GM19455 (cell line): ENCODE measurements around the gene ENTR1.

ENCODE experiments used
- ATAC-seq: cut with Tn5 transposase; IDR thresholded peaks from one replicate; pipeline ENCODE4 v1.9.1; 2021; ENCODE audit not compliant: unreplicated experiment

ENTR1 gene

DNA sequence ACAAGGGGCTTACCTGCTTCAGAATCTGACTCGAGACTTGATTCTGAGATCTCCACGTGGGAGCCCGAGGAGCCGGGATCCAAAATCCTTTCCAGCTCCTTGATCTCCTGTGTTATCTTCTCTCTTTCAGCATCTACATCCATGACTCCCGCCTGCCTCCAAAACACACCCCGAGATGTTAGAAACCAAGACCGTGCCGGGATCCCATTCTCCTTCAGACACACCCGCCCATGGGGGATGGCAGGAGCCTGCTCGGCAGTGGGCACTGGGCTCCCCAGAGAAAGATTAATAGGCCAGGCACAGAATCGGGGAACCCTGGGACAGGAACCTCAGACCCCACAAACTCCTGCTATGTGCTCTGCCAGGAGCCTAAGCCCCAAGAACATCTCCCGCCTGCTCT lies 12.1 kb downstream of the ENTR1 start:
- ATAC-seq, result no peak

- no peak for ATAC-seq
Measured at GRCh38 chr9:136397643-136398042, 12.8 kb downstream of the ENTR1 start.

DNA sequence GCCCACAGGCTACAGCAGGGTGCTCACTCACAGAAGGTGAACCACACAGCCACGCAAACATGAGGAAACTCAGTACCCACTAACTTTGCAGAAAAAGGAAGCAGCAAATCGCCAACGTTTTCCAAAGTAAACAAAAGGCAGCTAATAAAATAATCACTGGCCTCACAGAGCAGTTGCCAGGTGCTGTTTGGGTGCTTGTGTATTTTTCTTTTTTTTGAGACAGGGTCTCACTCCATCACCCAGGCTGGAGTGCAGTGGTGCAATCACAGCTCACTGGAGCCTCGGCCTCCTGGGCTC lies 14.2 kb downstream of the ENTR1 start:
- ATAC-seq, result no peak

- ATAC-seq, result no peak
Measured at GRCh38 chr9:136395345-136396218, 14.8 kb downstream of the ENTR1 start.

GRCh38 chr9:136395020-136395340 lies 15.4 kb downstream of the ENTR1 start:
- ATAC-seq, result no peak

DNA sequence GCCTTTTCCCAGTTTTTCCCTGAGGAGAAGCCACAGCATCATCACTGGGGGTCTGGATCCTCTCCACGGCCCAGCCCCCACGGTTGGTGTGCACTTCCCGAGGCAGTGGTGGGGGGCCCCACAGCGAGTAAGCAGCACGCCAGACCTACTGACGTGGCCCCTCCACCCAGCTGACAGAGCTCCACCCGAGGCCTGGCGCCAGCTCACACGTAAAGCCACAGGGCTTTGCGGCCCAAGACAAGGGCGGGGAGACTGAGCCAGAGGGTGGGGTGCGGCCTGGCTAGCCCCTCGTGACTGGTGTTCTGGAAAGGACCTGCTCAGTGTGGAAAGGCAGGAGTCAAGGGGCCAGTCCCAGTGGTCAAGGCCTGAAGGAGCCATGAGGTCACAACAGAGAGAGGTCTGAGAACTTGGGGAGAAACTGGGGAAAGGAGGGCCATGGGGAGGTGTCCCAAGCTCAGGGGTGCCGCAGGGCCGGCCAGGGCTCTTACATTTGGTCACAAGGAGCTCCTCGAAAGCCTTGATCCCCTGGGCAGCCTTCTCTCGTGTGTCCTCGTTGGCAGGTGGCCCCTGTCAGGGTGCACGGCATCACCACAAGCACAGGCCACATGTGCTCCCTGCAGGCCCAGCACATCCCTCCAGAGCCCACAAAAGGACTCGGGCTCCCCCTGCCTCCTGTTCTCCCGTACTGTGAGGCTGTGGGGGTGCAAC lies 15.9 kb downstream of the ENTR1 start:
- ATAC-seq, result no peak

DNA sequence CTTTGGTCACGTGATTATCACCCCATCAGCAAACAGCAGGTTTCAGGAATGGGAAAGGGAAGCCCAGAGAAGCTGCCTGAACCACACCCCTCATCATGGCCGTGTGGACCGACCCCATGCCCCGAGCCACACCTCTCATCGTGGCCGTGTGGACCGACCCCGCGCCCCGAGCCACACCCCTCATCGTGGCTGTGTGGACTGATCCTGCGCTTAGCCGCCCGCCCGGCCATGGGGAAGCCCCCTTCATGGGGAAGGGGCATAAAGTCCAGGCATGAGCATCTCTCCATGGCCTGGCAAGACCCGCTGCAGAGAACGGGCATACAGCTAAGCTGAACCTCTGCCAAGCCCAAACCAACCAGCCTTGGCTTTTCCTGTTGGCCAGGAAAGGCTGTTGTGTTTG lies 16.9 kb downstream of the ENTR1 start:
- no peak for ATAC-seq

DNA sequence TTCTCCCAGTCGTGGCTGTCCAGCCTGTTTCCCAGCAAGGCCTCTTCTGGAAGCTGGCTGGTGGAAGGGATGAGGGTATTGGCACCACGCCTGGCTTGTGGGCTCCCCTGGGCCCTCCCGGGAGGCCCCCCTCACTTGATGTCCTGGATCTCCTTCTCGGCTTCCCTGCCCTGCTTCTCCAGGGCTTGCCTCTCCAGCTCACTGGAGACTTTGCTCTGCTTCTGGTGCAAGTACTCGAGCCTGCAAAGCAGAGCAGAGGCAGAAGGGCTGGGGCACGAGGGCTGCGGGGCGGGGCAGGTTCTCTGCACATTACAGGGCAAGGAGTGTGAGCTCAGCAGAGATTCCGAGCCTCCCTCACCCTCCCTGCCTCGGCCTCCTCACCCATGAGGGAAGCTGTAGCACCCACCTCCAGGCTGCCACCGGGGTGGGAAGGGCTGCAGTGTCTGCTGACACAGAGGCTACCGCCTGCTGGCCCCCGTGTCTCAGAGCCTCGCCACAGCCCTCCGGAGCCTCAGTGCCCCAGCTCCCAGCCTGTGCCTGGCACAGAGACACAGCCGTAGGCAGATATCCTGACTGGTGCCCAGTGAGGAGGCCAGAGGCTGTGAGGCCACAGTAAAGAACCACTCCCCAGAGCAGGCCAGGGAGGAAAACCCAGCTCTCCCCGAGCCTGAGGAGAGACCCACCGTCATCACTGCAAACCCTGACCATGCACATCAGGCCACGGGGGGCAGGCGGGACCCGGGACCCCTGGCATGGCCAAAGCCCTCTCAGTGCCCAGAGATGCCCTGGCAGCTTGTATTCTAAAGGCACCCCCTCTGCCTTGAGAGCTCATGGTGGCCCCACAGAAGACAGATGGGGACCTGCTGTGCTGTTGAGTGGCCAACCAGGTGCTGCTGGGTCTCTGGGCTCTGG lies 17.6 kb downstream of the ENTR1 start:
- ATAC-seq, result no peak

DNA sequence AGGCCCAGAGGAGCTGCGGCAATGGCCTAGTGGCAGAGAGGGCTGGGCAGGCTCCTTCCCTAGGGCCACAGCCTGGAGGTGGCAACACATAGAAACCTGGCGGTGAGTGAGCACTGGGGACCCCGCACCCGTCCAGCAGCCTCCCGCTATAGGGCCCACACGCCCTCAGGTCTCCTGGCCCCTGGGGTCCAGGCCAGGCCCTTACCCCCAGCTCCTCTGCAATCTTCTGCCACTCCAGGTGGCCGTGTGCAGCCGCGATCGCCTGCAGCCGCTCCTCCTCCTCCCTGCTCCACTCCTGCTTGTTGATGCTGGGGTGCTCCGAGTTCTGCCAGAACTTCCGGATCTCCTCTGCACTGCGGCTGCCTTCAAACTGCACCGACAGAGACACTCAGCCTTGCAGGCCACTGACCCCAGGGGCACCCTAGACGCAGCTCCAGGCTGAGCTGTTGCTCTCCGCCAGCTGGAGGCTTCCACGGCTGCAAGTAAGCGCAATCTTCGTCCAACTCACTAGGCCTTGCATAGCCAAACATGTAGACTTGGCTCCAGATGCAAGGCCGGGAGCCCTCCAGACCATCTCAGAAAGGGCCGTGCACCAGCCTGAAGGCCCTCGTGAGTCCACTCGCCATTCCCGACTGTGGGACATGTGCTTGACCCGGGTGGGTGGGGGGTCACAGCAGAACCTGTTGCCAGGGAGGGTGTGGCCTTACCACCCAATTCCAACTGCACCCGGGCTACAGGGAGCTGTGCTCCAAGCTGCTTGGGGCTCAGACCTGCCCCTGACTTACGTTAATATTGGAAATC lies 18.5 kb downstream of the ENTR1 start:
- no peak for ATAC-seq

DNA sequence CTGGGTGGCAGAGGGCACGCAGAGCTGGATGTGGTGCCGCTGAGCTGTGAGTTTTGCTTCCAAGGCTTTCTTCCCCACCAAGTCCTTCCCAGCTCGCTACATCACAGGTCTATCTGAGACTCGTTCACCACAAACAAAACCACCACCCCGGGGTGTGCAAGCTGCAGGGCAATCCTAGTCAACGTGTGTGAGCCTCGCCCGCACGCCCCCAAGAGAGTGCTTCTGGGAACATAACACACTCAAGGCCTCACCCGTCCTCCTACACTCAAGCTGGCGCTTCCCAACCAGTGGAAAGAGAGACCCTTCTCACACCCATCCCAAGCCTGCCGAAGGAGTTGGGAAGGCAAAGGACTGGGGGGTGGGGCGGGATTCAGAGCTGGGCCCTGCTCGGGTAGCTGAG lies 21.0 kb downstream of the ENTR1 start:
- no peak for ATAC-seq

GRCh38 chr9:136387217-136387616 lies 23.2 kb downstream of the ENTR1 start:
- ATAC-seq, result no peak

GRCh38 chr9:136386018-136386417 lies 24.4 kb downstream of the ENTR1 start:
- ATAC-seq, result no peak

- no peak for ATAC-seq
Measured at GRCh38 chr9:136385015-136385414, 25.4 kb downstream of the ENTR1 start.

DNA sequence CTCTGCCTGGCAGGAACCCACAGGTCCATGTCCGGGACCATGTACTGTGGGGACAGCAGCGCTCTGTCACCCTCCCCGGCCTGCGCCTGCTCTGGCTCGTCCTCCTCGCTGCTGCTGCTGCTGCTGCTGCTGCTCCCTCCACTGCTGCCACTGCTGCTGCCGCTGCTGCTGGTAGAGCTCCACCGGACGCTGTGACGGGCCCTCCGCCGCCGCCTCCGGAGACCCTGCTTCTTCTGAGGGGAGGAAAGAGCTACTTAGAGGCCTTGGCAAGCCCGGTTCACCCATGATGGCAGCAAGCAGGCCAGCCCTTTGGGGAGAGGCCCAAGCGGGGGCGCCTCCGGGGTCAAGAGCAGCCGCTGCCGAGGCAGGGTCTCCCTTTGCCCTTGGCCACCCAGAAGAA lies 27.0 kb downstream of the ENTR1 start:
- ATAC-seq, result no peak

DNA sequence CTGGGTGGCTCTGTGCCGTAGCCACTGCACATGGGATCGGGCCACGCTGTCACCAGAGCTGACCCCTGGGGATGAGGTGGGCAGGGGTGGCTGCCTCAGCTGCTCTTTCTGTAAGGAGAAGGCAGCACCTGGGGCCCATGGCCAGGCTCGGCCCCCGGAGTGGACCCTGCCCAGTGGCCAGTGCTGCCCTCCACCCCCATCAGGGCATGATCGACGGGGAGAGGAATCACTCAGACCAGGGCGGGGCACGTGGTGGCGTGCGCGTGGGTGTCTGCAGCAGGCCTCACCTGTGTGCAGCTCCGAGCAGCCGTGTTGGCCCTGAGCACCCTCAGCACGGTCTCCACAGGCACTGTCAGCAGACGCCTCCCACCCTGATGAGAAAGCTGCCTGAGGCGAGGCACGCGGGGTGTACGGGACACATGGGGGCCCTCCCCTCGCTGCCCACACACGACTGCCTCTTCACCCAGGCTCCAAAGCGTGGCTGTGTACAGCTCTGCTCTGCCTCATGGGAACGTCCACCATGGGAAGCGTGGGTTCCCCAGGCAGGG lies 28.4 kb downstream of the ENTR1 start:
- no peak for ATAC-seq

DNA sequence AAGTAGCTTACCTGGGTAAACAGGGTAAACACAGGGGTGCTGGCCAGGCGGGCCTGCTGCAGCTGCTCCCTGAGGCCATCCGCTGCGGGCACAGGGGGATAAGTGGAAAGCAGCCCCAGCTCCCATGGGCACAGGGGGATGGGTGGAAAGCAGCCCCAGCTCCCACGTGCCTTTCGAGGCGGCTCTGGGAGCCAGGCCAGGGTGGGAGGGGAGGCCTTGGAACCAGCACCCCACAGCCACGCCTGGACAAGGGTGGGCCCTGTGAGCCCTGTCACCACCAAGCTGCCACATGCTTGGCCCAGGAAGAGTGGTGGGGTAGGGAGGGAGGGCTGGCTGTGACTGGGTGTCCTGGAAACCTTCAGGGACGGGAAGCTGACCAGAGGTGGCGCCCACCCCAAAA lies 29.1 kb downstream of the ENTR1 start:
- ATAC-seq, result no peak

DNA sequence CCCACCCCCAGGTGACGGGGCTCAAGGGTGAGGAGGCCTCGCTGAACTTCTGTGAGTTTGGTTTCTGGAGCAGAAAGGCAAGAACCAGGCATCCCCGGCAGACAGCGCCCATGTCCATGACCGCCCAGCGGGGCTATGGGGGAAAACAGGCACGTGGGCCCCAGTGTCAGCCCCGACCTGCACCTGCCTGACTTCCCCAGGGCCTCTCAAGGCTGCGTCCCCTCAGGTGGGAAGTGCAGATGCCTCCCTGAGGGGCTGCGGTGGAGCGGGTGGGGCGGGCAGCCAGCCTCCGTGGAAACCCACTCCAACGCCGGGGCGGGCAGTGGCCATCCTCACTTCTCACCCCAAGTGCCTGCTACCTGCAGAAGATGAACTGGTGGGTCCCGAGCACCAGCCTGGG lies 30.0 kb downstream of the ENTR1 start:
- no peak for ATAC-seq

- ATAC-seq, result no peak
Measured at GRCh38 chr9:136379891-136380290, 30.5 kb downstream of the ENTR1 start.

- ATAC-seq, result no peak
Measured at GRCh38 chr9:136379401-136379800, 31.0 kb downstream of the ENTR1 start.

DNA sequence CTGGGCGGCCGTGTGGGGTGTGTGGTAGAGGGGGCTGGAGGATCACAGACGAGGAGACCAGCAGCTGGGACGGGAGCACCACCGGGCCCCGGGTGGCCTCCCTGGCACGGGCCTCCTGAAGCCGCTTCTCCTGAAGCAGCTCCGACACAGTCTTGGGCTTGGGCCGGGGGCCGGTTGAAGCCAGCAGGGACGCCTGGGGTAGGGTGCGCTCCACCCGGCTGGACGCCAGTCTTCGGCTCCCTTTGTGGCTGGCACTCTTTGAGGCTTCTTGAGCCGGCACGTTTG lies 31.5 kb downstream of the ENTR1 start:
- no peak for ATAC-seq
